ENCODE results near the gene GNLY. TPM values are rescaled to one million over a fixed set of nuclear protein-coding genes. Genes with fewer than 3 reads are reported as not detected.

The GNLY gene
- total RNA-seq, 1 donor from 2014 or later, result 18.5 TPM

DNA sequence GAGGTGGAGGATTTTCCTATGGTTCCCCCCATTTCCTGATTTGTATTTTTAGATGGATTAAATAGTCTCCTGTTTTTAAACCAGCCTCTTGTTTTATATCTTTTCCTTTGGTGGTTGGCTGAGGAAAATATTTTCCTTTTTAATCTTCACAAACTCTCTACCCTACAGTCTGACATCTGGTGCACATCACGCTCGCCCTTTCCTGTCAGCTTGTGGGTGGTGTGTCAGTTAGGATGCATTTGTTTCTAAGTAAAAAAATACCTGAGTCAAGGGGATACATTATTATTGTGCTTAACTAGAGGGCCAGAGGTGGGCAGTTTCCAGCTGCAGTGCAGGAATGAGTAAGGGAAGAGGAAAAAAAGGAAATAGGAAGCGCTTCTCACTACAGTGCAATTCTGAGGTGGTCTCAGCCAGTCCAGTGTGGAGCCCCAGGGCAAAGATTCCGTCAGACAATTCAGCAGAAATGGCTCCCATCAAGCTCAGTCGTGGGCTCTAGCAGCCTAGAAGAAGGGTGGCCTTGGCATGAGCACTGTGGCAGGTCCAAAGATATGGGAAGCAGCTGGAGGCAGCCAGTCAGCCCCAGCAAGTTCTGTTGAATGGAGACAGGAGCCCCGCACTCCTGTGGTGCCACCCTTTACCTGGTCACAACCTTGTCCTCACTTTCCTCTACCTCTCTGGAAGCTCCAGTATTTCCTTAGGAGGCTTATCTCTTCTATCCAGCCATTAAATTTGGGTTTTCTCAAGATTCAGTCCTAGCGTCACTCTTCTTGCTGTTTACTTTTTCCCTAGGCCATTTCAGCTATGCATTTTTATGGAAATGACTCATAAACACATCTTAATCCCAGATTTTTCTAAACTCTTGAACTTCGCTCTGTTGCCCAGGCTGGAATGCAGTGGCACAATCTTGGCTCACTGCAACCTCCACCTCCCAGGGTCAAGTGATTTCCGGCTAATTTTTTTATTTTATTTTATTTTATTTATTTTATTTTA is 44.7 kb upstream of the GNLY start:
- peak overlapping the region; percentile 66 for H3K27ac ChIP-seq
- no peak overlapping the region for H3K4me3 ChIP-seq
- peaks cover 65% of the 10 kb centered on the region for H3K36me3 ChIP-seq
- peaks cover 27% of the 10 kb centered on the region for H3K4me1 ChIP-seq
- intact Hi-C loops (cut with DNase I), result no loop called here
- H3K9me3 ChIP-seq, result no peaks in the 10 kb centered on the region
- ATAC-seq (no peak), DNase-seq (no peak)
- H3K27me3 ChIP-seq, result no peaks in the 10 kb centered on the region
- no peak for TF ChIP-seq CTCF (IDR thresholded peaks at IDR 0.05)

DNA sequence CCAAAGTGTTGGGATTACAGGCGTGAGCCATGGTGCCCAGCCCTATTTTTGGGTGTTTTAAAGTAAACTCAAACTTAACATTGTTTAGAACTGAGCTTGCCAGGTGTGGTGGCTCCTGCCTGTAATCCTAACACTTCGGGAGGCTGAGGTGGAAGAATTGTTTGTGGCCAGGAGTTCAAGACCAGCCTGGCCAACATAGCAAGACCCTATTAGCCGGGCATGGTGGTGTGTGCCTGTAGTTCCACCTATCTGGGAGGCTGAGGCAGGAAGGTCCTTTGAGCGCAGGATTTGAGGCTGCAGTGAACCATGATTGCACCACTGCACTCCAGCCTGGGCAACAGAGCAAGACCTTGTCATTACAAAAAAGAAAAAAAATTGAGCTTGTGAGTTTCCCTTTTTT is 43.7 kb upstream of the GNLY start:
- ATAC-seq (no peak), DNase-seq (no peak)
- no peaks in the 10 kb centered on the region for H3K27me3 ChIP-seq
- intact Hi-C loops (cut with DNase I), result no loop called here
- H3K27ac ChIP-seq, result no peak overlapping the region
- no peak overlapping the region for H3K4me3 ChIP-seq
- peaks cover 27% of the 10 kb centered on the region for H3K4me1 ChIP-seq
- peaks cover 55% of the 10 kb centered on the region for H3K36me3 ChIP-seq
- H3K9me3 ChIP-seq, result no peaks in the 10 kb centered on the region
- no peak for TF ChIP-seq CTCF (IDR thresholded peaks at IDR 0.05)

DNA sequence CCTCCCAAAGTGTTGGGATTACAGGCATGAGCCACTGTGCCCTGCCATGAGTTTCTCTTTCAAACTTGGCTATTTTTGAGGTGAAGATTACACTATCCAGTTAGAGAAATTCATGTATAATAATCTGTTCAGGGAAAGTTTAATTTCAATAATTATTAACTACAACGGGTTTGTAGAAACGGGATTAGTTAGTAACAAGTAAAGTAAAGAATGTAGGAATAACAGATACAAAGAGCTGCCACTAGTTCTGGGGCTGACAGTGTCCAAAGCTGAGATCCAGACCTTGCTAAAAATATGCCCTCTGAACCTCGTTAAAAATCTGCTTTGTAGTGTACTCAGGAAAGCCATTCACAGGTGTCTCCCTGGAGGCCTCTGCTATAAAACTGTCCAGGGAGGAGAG is 43.1 kb upstream of the GNLY start:
- DNase-seq (no peak), ATAC-seq (no peak)
- Histone ChIP-seq H3K27ac (no peak overlapping the region), H3K9me3 (no peaks in the 10 kb centered on the region), H3K4me1 (peaks cover 27% of the 10 kb centered on the region), H3K27me3 (no peaks in the 10 kb centered on the region), H3K36me3 (peaks cover 49% of the 10 kb centered on the region), H3K4me3 (no peak overlapping the region)
- intact Hi-C loops (cut with DNase I), result no loop called here
- TF ChIP-seq CTCF (IDR thresholded peaks at IDR 0.05), result no peak

- Histone ChIP-seq H3K9me3 (no peaks in the 10 kb centered on the region), H3K36me3 (peaks cover 39% of the 10 kb centered on the region), H3K27ac (peak overlapping the region; percentile 53), H3K27me3 (no peaks in the 10 kb centered on the region), H3K4me1 (peaks cover 27% of the 10 kb centered on the region), H3K4me3 (no peak overlapping the region)
- DNase-seq (no peak), ATAC-seq (no peak)
- TF ChIP-seq CTCF (IDR thresholded peaks at IDR 0.05), result no peak
- intact Hi-C loops (cut with DNase I), result no loop called here
Observed at GRCh38 chr2:85652056-85652455, 42.1 kb upstream of the GNLY start.

GRCh38 chr2:85653996-85654395 is 40.2 kb upstream of the GNLY start:
- no peak for DNase-seq
- Histone ChIP-seq H3K27me3 (no peaks in the 10 kb centered on the region), H3K36me3 (peaks cover 20% of the 10 kb centered on the region), H3K9me3 (no peaks in the 10 kb centered on the region), H3K27ac (no peak overlapping the region), H3K4me3 (no peak overlapping the region), H3K4me1 (peaks cover 16% of the 10 kb centered on the region)
- intact Hi-C loops (cut with DNase I), result no loop called here
- ATAC-seq, result no peak
- TF ChIP-seq CTCF (IDR thresholded peaks at IDR 0.05), result no peak

Measured in upper lobe of right lung (tissue), 1 donor.